Smooth muscle cell of the brain vasculature (primary cell): ENCODE measurements around the gene ONECUT1.
A peak's percentile ranks its signal among the peaks of the same experiment; 100 is the strongest.

Experiments used
- DNase-seq: peaks from one replicate; pipeline ENCODE4 v3.0.0-alpha.2; 2012; ENCODE audit warnings: low read depth, low spot score

ONECUT1 gene

DNA sequence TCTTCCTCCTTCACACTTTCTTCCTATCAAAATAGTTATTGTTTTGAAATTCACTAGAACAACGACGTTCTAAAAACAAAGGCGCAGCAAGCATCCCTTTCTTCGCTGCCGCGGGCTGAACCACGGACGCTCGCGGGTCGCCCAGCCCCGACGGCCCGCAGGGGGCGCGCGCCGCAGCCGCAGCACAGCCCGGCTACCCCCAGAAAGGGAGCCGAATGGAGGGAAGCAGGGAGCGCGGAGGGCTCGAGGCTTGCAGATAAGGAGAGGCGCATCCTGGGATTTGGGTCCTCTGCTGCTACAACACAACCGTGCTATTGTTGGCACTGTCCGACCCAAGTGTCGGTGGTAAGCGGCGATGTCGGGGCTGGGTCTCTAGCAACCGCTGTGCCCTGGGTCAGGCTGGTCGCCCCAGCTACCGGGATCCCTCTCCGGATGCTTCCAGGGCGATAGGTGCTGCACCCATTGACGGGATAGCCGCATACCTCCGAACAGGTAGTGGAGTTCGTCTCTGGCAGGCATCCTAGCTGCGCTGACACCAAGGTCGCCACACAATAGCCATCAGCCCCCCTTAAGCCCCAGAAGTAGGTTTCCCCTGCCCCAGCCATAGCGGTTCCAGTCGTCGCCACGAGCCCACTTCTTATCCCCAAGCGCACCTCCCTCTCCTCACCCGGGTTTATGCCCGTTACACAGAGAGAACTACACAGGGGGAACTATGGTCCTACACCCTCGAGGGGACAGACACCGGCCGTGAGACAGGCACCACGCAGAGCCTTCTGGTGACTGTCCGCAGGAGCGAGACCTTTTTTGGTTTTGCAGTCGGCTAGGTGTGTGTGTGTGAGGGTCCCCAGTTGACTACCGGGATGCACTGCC is 6.0 kb downstream of the ONECUT1 start:
- no peak for DNase-seq

DNA sequence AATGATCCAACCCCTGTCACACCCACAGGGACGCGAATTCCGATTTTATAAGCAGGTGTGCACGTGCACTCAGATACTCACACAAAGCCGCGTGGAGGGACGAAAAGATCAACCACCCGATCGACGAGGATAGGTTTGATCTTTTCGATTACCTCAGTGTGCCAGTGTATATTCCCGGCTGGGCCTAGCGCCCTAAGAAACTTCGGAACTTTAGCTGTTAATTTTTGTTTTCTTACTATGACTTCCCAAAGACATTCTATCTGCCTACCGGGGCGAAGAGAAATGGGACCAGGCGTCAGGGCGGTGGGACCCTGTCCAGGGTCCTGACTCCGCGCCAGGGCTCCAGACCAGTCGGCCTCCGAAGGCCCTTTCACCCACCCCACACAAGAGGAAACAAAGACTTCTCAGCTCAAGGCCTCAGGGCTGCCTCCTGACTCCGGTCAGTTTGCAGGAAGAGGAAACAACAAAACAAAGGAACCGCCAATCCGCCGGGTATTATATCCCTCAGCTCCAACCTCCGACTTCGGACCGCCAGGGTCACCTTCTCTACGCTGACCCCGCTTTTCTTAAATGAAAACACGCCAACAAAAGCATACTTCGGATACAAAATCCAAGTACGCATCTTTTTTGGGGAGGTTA is 6.8 kb downstream of the ONECUT1 start:
- no peak for DNase-seq

DNA sequence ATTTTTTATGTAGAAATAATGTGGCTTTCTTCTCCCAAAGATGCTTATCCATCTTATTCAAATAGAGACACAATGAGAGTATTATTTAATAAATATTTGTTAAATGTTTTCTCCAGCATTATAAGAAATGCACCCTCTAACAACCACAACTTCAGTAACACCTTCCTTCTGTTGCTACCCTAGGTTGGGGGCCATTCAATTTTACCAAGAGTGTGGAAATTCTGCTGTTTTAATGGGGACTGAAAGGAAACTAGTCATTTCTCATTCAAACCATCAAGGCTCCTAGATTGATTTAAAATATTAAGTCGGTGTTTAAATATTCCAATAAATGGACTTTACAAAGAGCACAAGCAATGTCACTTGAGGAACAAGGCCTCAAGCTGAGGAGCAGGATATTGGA is 7.6 kb downstream of the ONECUT1 start:
- DNase-seq = no peak

DNA sequence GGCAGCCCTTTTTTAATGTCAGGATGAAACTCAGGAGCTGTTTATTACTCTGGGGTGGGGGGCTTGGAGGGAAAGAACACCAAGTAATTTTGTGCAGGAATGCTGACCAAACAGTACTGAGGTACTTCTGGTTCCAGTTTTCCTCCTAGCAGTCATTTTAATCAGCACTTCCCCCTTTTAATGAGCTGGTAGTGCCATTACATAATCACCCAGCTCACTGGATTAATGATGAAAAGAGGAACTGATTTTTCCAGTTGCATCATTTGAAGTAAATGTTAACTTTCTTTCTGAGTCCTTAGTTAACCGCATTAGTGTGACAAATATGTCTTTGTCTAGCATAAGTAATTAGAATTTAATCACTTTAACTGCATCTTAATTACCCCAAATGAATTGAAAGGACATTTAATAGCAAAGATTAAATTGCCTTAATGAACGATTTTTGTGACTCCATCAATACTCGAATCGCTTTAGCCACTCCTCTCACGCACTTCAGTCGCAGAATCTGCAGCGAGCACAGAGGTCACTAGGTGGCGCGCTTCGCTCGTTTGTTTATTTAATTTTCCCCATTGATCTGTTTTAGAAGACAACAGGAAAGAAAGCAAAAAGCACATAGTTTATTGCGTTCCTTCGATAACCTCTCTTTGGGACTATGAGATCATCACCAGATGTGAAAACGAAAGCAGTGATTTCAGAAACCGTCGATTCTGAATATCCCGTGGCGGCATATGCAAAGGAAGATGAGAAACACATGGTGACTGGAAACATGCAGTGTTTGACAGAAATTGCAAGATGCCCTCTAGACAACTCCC is 9.8 kb downstream of the ONECUT1 start:
- peak; percentile 28 for DNase-seq

DNA sequence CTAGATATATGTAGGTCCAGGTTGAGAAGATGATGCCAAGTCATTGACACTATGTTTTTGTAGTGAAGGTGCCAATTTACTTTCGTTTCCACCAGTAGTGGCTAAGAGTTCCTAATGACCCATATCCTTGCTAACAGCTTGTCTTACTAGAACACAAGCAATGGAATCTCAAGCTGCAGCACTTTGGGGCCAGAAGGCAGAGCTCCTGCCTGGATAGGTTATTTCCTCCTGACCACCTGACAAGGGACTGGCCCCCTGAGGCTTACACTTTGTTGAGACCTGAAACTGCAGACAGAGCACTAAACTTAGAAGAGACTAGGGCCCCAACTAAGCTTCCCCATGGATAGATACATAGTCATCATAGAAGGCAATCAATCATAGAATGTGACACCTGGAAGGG is 11.7 kb downstream of the ONECUT1 start:
- DNase-seq = no peak

DNA sequence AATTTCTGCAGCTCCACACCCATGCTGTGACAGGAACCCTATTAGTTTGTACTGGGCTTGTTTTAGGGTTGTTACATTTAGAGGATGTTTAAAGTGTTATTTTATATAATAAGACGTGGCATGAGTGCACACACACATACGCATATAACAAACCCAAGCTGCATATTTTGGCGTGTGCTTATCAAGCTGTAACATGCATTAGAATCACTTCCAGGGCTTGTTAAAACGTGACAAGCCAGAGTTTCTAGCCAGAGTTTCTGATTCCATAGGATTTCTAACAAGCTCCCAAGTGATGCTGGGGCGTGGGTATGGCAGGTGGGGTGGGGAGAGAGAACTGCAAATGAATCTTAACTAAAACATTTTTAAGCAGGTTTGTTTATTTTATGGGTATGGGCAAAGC is 17.4 kb downstream of the ONECUT1 start:
- DNase-seq = no peak

DNA sequence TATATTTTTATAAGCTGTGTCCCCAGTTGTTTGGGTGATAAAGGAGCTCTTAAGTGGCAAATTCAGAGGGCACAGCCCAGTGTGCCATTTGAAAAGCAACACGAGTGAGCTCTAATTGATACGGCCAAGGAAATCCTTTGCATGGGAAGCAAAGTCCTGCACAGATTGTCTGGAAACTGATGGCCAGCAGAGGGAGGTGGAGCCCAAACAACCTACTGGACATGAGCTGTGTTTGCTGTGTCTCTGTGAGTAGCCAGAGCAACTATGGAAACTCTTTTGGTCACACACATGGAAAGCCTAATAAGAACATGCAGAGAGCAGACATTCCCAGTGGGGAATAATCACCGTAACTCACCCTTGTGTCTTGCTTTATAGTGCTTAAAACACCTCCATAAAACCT is 24.4 kb downstream of the ONECUT1 start:
- DNase-seq = no peak

DNA sequence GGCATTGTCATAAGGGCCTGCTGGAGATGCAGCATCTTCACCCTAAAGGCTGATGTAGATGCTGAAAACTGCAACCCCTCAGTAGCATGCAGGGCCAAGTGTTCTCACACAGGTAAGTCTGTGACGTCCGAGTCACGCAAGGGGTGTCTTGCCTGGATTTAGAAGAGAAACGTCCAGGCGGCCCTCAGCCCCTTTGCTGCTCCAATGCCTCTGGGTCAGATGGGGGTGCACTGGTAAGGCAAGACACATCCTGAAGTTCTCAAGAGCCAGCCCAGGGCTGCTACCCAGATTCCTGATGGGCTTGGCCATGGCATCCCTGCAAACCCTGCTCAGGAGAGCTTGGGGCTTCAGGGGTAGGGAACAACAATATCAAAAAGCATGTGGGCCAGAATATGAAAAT is 25.4 kb downstream of the ONECUT1 start:
- DNase-seq = no peak

DNA sequence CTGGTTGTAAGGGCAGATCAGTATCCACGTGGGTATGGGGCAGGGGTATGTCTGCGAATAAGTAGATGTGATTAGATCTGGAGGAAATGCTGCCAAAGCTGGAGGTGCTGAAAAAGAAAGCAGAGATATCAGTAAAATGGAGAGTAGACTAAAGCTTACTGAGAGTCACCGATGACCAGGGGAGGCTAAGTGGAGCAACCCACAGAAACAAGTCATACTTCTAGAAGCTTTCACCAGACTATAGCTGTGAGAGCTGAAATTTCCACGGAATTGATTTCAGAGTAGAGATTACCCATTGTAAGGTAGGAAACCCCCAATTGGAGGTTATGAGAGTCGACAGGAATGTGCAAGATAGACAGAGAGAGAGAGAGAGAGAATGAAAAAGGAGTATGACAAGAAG is 27.5 kb downstream of the ONECUT1 start:
- no peak for DNase-seq

DNA sequence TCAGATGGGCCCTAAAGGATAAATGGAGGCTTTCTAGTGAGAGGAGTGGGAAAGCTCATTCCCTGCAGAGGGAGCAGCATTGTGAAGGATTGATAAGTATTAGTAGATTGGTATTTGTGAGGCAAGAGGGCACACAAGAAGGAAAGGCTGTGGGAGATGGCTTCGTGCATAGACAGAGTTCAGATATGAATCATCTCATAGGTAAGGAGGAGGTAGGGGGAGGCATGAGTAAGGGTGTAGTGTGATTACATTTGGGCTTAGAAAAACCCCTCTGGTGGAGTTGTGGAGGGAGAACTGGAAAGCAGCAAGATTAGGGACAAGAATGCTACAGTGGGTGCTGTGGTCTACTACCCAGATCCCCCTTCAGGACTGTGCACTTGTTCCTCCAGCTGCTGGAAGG is 29.6 kb downstream of the ONECUT1 start:
- no peak for DNase-seq

DNA sequence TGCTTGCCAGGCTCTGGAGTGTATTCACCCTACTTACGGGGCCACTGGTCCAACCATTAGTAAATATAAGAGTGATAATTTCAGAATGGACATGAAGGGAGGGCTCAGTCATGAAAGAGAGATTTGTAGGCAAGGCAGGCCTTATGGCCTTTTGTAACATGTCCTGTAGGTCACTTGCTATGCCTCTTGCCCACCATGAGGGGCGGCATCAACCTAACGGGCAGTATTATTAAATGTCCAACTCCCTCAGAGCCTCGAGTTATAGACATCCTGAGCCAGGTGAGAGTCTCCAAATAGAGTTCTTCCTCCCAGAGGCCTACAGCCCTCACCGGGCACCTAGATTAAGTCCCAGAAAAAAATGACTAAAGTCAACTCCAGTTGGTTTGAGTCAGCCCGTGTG is 30.2 kb downstream of the ONECUT1 start:
- no peak for DNase-seq

DNA sequence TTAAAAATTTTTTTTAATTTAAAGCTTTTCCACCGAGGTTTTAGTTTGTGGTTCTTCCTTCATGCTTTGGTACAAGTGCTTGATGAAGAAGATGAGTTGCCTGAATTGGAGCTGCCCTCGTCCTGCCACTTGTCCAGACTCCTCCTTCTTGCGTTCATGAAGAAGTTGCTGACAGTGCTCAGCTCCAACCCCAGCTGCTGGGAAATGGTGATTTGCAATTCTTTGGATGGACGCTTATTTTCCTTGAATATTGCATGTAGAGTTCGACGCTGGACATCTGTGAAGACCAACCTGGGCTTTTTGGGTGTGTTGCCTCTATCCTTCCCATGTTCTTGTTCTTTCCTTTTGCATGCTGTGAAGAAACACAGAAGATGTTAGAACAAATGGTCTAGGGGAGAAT is 32.6 kb downstream of the ONECUT1 start:
- no peak for DNase-seq

DNA sequence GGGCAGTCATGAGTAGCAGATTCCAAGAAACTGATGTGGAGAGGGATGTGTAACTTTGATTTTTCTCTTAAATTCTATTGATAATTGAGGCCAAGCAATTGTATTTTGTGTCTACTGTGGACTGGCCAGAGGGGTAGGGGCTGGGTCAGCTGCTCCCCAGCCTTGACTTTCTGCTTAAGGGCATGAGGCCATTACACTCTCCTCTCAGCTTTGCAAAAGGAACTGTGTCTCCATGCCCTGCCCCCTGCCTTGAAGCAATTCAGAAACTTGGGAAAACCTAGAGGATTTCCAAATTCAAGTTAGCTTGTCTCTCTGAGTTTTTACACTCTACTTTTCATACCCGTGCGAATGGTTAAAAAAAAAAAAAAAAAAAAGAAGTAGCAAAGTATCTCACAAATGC is 38.6 kb downstream of the ONECUT1 start:
- DNase-seq = no peak

DNA sequence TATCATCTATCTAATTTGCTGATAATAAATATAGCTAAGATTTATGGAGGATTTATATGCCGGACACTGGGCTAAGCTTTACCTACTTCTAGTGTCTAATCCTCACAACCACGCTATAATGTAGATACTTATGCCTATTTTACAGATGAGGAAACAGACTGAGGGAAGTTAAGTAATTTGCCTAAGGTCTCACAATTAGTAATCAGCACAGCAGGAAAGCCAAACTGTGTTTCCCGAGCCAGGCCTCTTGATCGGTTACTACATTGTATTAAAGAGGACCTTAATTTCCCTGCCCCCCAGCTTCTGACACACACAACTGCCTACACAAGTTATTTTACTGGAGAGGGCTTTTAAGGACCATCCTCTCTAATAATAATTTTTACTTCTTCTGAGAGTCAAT is 40.9 kb downstream of the ONECUT1 start:
- no peak for DNase-seq

DNA sequence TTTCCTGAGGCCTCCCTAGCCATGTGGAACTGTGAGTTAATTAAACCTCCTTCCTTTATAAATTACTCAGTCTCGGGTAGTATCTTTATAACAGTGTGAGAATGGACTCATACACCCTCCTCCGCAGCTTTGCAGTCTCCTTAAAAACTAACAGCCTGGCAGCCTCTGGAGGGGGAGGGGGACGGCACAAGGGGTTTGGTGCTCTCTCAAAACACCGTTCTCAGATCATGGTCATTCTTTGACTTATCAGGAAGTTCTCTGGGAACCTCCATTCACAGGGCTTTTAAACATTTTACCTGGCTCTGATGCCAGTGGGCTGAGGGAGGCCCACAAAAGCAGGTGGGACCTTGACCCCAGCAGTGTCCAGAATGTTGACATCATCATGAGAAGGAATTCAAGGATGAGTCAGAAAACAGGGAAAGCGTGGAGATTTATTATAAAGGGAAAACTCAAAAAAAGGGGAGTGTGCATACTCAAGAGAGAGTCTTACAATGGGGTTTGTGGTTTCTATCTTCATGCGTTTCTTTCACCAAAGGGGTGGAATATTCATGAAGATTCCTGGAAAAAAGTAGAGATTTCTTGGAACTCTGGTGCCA is 43.9 kb downstream of the ONECUT1 start:
- no peak for DNase-seq

DNA sequence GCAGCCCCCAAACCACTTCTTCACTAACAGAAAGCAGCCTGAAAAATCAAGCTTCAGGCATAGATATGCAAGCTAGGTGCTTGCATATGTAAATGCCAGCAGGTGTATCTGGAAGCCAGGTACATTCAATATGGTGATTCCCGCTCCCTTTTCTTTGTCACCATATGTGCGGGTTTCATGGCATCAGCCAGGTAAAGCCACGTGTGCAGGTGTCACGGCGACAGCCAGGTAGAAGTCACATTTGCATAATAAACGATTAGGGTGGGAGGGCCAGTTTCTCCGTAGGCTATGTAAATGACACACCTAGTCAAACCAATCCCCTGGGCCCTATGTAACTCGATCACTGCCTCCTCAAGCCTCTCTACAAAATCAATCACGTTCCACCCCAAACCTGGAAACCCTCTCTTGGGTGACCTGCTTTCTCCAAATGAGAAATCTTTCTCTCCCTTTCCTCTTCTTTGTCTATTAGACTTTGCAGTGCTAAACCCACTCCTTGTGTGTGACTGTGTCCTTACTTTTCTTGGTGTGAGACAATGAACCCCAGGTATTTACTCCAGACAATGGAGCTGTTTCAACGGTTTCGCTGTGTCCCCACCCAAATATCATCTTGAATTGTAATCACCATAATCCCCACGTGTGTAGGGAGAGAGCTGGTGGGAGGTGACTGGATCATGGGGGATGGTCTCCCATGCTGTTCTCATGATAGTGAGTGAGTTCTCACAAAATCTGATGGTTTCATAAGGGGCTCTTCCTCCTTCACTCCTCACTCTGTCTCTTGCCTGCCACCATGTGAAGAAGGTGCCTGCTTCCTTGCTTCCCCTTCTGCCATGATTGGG is 44.6 kb downstream of the ONECUT1 start:
- no peak for DNase-seq

DNA sequence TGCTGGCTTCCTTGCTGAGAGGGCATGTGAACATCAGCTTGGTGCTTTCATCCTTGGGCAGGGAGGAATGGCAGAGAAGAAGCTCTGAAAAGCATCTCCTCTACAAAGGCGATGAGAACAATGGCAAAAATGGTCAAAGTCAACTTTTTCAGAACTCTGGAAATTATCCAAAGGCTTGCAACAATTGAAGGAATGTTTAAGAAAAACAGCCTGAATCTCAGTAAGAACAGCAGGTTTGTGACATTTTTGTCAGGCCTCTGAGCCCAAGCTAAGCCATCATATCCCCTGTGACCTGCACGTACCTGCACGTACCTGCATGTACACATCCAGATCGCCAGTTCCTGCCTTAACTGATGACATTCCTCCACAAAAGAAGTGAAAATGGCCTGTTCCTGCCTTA is 51.8 kb downstream of the ONECUT1 start:
- no peak for DNase-seq

DNA sequence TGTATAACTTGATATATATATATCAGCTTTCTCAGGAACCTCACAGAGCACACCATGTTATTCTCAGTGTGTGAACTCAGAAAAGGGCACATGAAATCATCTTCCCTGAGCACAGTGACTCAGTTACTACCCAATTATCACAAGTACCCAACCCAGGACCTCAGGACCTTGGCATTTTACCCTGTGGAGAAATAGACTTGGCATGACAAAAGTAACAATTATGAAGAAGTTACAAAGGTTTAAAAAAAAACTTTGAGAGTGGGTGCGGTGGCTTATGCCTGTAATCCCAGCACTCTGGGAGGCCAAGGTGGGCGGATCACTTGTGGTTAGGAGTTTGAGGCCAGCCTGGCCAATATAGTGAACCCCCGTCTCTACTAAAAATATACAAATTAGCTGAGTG is 52.4 kb downstream of the ONECUT1 start:
- no peak for DNase-seq

DNA sequence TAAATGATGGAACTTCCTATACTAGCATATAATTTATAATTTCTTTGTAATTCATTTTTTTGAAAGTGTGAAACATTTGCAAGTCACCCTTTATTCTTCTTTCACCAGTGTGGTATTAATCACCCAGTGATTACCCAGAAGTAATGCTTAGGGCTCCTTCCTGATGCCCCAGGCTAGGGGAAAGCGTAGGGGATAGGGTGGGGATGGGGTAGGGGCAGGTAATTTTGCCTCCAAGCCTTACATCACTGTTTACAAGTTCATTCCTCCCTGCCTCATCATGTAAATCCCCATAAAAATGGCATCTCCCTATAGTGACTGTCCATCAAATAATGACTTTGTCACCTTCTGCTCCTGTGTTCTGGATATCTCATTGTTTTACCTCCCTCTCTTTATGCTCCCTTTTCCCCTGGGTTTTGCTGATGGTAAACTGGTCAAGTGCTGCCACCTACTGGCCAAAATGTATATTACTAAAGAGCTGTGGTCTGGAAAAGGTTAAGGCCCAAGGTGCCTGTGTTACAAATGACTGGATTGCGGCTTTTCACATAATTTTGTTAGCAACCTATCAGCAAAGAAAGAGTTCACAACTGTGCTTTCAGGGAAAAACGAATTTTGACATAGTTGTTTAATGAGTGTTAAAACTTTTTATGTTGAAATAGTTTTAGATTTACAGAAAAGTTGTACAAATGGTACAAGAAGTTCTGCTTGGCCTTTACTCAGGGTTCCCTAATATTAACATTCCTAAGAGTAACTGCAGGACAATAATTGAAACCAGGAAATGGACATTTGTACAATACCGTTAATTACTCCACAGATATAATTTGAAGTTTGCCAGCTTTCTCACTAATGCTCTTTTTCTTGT is 54.7 kb downstream of the ONECUT1 start:
- DNase-seq = peak; percentile 65

DNA sequence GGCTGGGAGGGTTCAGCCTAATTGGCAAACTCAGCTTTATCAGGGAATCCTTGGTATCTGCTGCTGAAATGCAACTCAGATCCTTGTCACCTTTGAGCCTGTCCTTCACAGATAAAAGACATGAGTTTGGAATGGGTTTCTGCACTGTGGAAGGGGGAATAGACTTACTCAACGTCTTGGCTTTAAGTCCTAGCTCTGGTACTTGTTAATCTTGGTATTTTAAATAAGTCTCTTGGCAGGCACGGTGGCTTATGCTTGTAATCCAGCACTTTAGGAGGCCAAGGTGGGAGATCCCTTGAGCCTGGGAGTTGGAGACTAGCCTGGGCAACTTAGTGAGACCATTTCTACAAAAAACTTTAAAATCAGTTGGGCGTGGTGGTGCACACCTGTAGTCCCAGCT is 55.8 kb downstream of the ONECUT1 start:
- DNase-seq = no peak
